Activated CD4-positive, CD25-positive, alpha-beta regulatory T cell treated with anti-CD3 and anti-CD28 coated beads, Interleukin-2, amount 50 U/mL, for 72 hours (primary cell): Measurements from ENCODE around the gene PSAPL1.

ENCODE experiments used
- DNase-seq: peaks from one replicate; pipeline ENCODE4 v3.0.0; 2021

PSAPL1 gene

DNA sequence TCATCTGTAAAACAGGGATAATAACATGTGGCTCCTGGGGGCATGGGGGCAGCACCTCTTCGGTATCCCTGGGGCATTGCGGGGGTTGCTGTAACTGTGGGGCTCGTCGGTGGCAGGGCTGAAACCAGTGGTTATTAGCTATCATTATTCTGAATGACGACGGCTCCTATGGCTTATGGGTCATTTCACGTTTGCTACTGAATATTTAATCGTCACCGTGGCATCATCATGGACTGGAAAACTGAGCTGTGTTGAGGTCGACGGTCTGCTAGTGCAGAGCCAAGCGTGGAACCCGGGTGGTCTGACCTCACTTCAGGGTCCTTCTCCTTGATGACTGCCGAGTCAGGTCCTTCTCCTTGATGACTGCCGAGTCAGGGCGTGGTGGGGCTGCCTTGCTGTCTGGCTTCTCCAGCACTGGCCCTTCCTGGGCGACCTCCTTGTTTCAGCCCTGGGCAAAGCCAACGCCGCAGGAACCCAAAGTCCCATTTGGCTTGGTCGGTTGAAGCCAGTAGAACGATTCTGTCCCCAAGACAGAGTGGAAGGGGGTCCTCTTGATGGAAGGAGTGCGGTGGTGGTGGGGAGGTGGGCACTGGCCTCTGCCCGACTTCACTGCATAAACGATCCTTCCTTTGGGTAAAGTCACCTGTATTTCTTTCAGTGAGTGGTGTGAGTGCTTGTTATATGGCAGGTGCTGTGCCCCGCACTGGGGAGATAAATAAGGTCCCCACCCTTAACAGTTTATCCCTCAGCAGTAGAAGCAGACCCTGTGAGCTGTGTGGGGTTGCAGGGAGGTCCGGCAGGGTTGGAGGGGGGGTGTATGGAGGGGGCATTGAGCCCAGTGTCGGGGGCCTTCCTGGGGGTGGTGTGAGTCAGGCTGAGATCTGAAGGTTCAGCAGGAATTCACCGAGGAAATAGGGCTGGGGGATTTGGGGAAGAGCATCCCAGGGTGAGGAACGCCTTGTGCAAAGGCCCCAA, 40.8 kb downstream of the PSAPL1 start:
- no peak for DNase-seq

DNA sequence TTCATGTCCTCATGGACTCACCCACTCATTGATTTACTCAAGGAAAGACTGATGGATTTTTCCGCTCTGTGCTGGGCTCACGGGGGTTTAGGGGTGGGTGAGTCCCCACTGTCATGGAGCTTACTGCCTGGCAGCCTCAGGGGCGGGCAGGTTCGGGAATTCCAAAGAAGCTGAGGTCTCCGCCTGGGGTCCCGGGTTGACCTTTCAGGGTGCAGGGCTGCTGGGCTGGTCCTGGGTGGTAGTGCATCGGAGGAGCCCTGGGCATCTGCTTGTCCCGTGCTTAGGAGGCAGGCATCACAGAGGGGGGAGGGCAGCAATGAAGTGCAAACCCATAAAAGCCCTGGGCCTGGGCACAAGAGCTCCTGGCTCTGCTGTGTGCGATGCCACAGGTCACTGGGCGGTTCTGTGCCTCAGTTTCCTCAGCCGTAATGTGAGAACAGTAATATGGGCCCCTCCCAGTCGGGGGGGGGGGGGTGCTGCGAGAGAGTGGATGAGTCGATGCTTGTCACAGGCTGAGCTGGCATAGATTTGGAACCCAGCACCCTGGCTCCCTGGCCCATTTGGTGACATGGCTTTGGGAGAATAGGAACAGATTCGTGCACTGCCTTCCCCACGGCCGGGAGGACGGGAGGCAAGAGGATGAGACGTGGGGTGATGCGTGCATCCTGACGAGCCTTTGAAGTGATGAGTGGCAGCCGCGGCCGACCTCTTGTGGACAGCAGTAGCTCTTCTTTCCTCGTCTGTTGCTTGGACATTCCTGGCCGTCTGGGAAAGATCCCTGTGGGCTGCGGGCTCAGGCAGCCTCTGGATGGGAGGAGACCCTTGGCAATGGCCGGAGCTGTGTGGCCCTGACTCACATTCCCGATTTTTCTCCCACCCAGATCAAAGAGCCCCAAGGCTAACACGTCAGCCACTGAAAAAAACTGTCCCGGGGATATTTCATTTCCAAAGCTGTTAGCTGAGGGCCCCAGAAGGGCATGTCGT, 42.0 kb downstream of the PSAPL1 start:
- DNase-seq = no peak

DNA sequence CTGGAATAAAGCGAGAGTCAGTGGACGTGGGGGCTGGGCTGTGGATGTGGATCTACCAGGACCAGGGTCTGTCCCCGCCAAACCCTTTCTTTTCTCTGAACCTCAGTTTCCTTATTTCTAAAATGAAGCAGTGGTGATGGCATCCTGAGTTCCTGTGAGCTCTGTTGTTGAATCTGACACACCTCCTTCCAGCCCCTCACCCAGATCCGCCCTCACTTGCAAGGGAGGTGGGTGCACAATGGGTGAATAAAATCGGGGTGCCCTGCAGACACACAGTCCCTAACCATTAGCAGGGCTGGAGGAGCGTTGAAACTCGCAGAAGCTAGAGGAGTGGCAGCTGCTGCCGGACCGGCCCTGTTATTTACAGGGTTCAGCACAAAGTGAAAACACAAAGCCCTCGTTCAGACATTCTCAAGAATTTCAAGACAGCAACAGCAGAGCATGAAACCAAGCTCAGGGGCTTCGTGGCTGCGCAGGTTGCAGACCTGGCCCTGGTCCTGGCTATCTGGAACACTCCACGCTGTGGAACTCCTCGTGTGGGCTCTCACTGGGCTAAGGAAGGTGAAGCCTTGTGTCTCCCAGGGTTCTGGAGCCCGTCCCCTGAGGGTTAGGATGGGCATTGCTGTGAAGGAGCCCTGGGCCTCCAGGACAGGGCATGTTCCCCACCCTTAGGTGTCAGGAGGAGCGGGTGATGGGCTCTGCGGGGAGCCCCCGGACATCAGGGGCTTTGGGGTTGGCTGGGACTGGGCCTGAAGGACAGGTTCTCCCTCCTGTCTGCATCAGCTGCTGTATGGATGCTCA, 42.9 kb downstream of the PSAPL1 start:
- DNase-seq = no peak

DNA sequence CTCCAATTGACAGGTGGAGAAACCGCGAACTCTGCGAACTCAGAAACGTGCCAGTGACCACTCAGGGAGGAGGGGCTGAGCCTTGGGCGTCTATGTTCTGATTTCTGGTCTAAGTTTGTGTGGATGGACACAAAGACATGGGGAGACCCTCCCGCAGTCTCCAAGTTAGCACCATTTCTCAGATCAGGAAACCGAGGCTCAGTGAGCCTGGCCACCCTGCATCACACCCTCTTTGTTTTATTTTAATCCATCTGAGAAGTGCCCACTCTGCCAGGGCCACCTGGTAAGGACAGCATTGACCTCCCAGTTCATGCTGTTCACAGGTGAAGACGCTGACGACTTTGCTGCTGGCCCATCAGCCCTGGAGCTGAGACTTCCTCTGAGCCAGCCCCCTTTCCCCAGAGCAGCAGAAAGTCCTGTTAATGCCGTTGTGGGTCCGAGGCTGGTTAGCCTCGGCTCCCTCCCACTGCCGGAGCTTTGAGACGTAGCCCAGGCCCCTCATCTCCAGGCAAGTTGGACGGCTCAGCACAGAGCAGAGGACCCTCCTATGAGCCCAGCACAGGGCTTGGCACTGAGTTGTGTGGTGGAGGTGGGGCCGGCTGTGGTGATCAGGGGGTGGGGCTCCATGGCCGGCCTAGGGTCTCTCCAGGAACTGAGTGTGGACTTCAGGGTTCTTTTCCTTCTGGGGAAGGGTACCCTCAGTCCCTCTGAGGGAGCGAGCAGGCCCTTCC, 43.7 kb downstream of the PSAPL1 start:
- DNase-seq = no peak

DNA sequence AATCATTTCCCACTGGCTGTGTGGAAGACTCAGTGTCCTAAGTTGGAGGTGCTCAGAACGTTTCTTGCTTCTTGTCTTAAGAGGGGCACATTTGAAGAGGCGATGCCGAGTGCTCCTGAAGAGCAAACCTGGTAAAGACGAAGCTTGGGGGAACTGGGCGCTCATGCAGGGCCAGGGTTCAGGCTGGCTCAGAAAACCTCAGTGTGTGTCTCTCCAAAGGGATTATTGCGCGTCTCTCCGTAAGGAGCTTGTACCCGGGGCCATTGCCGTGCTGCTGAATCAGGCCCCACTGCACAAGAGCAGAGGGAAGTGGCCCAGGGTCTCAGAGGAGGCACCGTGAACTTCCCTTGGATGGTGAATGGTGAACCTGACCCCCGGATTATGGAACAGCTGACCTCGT, 44.4 kb downstream of the PSAPL1 start:
- DNase-seq = no peak

DNA sequence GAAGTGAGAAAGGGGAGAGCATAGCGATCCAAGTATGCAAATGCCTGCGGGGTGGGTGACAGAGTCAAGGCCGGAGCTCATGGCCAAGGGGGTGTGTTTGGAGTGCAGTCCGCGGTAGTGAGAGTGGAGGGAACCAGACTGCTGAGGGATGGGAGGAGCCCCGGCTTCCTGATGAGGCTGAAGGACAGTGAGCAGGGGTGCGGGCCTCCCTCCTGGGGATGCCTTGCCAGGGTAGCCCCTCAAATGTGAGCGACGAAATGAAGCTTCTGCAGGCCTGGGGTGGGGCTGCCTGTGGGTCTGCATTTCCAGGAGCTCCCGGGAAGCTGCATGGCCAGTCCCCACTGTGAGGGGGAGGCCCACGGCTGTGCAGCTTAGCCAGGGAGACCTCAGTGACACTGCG, 45.0 kb downstream of the PSAPL1 start:
- DNase-seq = no peak

DNA sequence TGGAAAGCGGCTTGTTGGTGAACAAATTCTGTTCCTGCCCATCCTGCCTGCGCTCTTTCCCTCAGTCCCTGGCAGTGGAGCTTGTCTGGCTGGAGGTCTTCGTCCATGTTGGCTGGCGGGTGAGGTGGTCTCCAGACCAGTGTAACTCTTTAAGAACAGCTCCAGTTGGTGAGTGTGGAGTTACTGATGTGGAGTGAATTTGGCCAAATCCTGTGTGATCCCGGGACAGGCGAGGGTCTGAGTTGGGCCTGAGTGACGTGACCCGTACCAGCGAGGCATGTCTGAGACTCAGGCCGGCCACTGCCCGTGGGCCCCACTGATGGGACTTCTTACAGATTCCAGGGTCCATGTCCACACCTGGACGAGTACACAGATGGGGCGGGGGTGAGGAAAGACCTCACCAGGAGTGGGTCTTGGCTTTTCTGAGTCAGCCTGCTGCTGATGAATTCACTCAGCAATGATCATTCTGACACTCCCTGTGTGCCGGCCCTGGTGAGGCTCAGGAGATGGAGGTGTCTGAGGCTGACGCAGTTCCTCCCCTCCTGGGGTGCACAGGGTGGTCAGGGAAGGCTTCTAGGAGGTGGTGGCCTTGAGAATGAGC, 45.5 kb downstream of the PSAPL1 start:
- DNase-seq = no peak

DNA sequence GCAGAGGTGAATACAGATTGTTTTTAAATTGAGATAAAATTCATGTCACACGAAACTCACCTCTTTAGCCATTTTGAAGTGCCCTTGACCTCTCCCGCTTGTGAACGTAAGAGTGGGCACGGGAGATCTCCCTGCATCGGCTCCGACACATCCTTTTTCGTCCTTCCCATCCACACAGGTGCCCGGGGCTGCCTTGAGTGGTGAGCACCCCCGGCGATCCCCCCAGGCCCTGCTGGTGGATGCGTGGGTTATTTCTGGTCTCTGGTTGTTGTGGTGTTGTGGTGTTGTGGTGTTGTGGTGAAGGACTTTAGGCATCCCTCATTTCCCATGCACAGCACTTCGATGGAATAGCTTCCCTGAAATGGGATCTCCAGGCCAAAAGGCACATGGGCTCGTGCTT, 46.1 kb downstream of the PSAPL1 start:
- no peak for DNase-seq

DNA sequence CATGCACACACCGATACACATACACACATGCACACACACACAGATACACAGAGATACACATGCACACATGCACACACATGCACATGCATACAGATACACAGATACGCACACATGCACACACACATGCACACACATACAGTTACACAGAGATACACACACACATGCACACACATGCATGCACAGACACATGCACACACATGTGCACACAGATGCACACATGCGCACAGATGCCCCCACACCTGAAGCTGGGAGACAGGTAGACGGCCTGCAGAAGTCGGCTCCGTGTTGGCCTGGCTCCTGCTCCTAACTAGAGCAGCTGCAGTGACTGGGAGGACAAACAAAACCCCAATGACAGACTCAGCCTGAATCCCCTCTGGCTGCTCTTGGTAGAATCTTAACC, 46.8 kb downstream of the PSAPL1 start:
- no peak for DNase-seq

DNA sequence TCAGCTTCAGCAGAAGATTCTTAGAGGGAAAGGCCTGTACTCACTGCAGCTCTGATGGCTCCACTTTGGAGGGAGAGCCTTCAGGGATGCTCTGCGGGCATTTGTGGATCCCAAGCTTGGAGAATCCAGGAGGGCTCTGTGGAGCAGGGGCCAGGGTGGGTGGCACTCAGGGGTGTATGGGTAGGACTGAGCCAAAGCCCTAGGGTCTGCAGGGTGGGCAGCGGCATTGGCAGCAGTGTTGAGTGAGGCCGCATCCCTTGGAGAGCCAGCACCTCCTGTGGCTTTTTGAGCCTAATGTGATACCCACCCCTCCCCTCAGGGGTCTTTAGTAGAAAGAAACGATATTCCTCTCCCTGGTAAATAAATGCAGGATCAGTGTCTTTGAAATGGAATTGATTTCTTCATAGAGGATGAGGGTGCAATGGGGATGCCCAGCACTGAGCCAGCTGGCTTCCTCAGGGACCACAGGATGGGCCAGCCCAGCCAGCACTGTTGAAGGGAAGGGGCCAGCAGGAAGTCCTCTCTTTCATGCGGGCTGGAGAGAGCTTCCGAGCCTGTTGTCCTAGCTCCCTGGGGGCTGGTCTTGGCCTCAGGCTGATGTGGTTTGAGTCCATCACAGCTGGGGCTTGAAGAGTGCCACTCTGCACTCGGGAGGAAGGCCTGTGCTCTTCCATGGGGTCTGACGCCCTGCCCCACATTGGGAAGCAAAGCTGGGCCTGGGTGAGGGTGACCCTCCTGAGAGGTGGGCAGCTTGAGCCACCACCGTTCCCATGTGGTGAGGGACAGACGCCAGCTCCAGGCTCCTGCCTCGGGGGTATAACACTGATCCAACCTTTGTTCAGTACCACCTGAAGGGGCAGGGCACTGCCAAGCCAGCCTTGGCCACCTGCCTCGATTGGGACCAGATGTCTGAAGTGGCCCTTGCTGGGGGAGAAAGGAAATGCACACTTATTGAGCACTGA, 49.5 kb downstream of the PSAPL1 start:
- DNase-seq = peak; percentile 6

DNA sequence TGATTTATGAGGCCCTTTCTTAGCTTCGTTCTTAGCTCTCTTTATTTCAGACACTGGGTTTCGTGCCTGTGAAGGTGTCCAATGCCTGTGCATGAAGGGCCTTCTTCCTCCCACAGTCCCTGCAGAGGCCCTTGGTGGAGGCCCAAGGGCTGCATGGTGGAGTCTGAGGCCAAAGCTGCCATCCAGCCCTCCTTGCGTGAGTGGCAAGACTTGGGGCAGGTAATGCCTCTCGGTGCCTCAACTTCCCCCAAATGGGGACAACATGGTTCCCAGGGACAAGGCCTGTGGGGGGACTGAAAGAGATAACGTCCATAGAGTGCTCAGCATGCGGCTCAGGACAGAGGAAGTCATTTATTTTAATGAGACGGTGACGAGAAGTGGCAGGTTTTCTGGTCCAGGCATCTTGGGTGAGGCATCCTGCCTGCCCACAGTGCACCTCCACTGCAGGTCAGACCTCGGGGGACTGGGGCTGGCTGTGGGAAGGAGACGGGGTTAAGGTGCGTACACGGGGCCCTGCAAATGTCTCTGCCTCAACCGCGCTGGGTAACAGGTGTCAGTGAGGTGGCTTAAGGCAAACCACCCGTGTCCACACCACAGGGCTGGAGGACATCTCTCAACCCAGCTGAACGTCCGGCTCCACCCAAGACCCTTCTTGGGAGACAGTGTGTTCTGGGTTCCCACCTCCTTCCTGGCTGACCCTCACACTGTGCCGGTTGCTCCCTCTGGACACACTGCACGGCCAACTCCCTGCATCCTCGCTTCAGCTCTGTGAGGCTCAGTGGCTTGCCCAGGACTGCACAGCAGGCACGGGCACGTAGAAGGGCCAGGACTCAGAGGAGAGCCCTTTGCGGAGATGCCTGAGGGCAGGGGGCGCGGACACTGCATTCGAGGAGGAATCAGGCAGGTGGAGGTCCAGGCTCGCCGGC, 50.5 kb downstream of the PSAPL1 start:
- DNase-seq = peak; percentile 13

DNA sequence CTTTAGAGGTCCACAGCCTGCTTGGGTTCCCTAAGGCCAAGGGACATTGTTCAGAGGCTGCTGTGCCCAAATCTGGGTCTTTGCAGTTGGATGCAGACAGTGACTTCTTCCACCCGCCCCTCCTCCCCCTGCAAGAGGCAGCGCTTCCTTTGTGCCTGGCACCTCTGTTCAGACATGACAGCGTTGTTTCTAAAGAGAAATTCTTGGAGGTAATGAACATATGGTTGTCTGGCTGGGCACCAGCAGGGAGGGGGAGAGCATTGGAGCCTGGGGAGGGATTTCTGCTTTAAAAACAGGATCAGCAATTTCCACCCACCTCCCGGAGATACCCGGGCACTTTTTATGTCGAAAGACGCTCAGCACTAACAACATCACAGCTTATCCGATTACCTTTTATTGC, 51.5 kb downstream of the PSAPL1 start:
- no peak for DNase-seq

DNA sequence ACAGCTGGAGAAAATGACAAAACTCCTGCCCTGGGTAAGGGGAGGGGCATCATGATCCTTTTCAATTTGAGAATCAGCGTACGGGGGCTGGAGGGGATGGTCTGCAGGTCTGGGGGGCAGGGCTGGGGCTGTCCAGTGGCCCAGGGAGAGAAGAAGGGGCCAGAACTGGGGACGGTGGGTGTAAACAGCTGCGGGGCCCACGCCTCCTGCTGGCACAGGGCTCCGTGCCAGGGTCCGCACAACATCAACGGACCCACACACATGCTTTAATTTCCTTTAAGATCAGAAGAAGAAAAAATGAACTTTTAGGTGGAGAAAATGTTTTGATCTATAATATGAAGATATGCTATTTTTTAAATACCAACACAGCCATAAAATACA, 52.1 kb downstream of the PSAPL1 start:
- DNase-seq = no peak

DNA sequence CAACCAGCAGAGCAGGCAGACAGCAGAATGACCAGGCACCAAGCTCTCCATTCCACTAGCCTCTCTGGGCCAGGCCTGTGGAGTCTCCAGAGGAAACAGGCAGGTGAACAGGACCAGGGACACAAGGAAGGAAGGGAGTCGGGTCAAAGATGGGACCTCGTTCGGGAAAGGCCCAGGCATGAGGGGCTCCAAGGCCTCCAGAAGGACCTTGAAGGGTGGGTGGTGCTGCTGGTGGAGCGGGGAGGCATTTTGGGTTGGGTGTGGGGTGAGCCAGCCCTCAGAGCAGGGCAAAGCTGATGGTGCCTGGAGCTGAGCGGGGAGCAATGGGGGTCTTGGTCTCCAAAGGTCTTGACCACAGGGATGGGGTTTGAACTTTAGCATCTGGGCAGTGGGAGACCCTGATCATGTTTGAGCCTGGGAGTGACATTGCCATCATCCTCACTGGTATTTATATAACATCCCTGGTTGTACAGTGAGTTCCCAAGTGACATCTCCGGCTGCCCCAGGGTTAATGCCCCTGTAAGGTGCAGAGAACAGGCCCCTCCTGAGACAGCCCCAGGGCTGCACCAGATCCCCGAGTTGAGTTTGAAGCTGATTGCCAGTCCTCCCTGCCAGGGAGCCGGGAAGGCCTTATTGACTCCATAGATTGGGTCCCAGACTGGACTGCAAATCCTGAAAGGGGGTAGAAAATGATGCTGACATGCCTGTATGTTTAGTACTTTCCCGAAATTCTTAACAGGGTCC, 52.7 kb downstream of the PSAPL1 start:
- DNase-seq = peak; percentile 6

DNA sequence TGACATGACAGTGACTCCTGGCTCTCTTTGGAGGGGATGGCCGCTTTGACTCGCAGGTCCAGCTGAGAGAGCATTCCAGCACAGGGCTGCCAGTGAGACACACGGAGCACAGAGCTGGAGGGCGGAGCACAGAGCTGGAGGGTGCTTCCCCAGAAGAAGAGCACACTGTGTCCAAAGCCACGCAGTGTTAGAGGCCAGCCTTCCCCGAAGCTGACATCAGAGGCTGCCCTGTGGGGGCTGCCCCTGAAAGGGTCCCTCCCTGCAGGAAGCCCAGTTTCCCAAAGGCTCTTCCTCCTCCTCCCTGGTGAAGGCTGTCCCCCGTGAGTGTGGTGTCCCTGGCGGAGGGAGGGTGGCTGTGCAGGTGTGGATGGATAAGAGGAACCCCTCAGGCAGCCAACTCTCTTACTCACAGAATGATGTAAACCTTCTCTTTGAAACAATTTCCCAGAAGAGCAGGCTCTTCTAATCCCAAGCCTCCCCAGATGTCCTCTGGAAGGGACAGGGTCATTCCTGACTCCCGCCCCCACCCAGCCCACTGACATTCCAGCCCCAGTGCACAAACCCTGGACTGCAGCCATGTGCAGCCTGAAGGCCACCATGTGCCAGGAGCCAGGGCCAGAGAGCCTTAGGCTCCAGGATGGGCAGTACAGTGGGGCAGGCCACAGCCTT, 53.4 kb downstream of the PSAPL1 start:
- DNase-seq = no peak
